GM21529 (cell line): ENCODE measurements around the gene CKAP4.

Experiments used
- ATAC-seq: cut with Tn5 transposase; IDR thresholded peaks from one replicate; pipeline ENCODE4 v1.9.1; 2021; ENCODE audit not compliant: unreplicated experiment

Gene CKAP4

GRCh38 chr12:106205208-106206069, 42.4 kb downstream of the CKAP4 start:
- ATAC-seq = no peak

- ATAC-seq = no peak
Measured at GRCh38 chr12:106204312-106204711, 43.5 kb downstream of the CKAP4 start.

GRCh38 chr12:106197906-106198623, 49.8 kb downstream of the CKAP4 start:
- no peak for ATAC-seq

GRCh38 chr12:106195621-106196027, 52.2 kb downstream of the CKAP4 start:
- ATAC-seq = no peak

GRCh38 chr12:106194351-106194750, 53.5 kb downstream of the CKAP4 start:
- no peak for ATAC-seq

- ATAC-seq = no peak
Measured at GRCh38 chr12:106193394-106194215, 54.2 kb downstream of the CKAP4 start.

GRCh38 chr12:106192659-106193393, 55.0 kb downstream of the CKAP4 start:
- no peak for ATAC-seq

- no peak for ATAC-seq
Measured at GRCh38 chr12:106190581-106190980, 57.2 kb downstream of the CKAP4 start.

GRCh38 chr12:106189341-106189740, 58.5 kb downstream of the CKAP4 start:
- no peak for ATAC-seq

- ATAC-seq = no peak
Measured at GRCh38 chr12:106188256-106188655, 59.6 kb downstream of the CKAP4 start.
